Measurements from ENCODE around the gene DCLRE1B.
"Not testable (repeated sequence)": the region's sequence is repeated elsewhere in the genome, so short reads cannot be mapped to it uniquely, and the experiment has no call there.

DCLRE1B gene

GRCh38 chr1:113948151-113948550 is 43.0 kb downstream of the DCLRE1B start:
- not testable (repeated sequence) for DNase-seq (ENCODE audit: low read depth)

DNA sequence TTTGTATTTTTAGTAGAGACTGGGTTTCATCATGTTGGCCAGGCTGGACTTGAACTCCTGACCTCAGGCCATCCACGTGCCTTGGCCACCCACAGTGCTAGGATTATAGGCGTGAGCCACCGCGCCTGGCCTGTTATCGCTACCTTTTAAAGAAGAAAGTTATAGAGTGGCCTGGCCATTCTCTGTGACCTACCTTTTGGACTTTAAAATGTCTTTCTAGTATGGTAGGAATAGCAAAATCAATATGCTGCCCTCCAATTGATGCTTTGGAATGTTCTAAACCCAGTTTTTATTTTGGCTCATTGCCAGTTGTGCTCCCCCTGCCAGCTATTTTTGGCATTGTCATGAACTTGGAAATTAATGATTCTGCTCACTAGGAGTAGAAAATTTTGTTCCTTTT is 43.9 kb downstream of the DCLRE1B start:
- no peak for DNase-seq (ENCODE audit: low read depth)

- DNase-seq (ENCODE audit: low read depth), result no peak
Measured at GRCh38 chr1:113950908-113951307, 45.8 kb downstream of the DCLRE1B start.

DNA sequence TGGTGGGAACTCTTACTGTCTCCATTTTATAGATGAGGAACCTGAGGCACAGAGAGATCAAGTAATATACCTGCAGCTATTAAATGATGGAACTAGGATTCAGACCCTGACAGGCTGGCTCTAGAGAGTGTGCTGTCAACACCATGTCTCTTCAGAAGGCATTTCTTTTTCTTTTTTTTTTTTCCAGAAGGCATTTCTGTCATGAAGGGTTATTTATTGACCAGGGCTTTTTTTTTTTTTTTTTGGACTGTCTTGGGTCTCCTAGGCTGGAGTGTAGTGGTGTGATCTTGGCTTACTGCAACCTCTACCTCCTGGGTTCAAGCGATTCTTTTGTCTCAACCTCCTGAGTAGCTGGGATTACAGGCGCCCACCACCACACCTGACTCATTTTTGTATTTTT is 46.6 kb downstream of the DCLRE1B start:
- DNase-seq (ENCODE audit: low read depth), result no peak

GRCh38 chr1:113957984-113958383 is 52.9 kb downstream of the DCLRE1B start:
- DNase-seq (ENCODE audit: low read depth), result no peak

DNA sequence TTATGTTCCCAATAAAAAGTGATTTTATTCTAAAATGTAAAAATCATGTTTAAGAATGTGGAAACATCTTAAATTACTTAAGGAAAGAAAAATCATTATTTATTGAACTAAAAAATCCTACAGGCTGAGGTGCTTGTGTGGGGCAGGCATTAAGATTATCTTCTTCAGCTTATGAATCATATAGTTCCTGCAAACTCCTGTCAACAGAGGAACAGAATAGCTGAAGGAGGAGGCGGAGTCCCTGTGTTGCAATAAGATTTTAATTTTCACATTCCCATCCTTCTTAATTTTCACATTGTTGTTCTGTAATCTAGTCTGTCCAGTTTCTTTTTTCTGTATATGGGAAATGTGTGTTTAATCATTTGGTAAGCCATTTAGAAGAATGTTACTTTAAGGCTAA is 53.6 kb downstream of the DCLRE1B start:
- no peak for DNase-seq (ENCODE audit: low read depth)

DNA sequence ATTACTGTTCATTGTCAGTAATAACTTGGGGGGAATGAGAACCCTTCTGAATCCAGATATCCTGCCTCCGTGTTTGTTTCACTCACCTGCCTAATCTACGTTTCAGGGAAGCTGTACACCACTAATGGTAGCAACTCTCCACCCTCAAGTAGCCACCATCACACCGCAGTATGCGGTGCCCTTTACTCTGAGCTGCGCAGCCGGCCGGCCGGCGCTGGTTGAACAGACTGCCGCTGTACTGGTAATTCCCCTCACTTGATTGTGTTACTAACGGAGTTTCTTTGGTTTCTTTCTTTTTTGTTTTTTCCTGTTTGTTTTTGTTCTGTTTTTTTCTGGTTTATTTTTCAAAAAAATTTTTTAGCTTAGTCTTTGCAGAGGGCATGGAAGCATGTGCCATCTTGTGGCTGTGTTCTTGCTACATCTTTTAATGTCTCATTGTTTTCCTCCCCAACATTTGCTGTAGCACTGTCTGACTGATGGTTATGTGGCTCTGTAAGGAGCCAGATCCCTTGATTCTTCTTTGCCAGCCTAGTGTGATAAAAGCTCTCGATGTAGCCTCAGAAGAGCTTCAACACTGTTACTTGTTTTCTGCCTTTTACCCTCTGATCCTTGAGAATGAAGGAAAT is 58.3 kb downstream of the DCLRE1B start:
- DNase-seq (ENCODE audit: low read depth), result no peak
